Measurements from ENCODE around the gene JMJD7. TPM values are rescaled to one million over a fixed set of nuclear protein-coding genes. Genes with fewer than 3 reads are reported as not detected.

Gene JMJD7
- total RNA-seq (10 to 100 TPM in 6 of 9 donors, 1 to 10 TPM in 3; 4.0 to 20.6 (median 11.6) TPM), polyA plus RNA-seq (10 to 100 TPM in 2 of 3 donors, 1 to 10 TPM in 1; 4.2 to 18.1 (median 13.8) TPM)
- long read RNA-seq, donor 1, partial matches to known transcripts = 0 of 2 reads
- long read RNA-seq, donor 1, other reads (novel, unspliced or antisense) = 0 of 2 reads
- long read RNA-seq, donor 2 = 0 reads
- long read RNA-seq, donor 3, partial matches to known transcripts = 0 of 1 reads
- long read RNA-seq, donor 3, other reads (novel, unspliced or antisense) = 0 of 1 reads
- long read RNA-seq, donor 4, transcript JMJD7-201 (8 exons, 1,416 nt) = major isoform, 10 of 10 reads
- long read RNA-seq, donor 4, partial matches to known transcripts = 0 of 10 reads
- long read RNA-seq, donor 4, other reads (novel, unspliced or antisense) = 0 of 10 reads
- long read RNA-seq, donor 5, transcript JMJD7-201 (8 exons, 1,416 nt) = major isoform, 19 of 23 reads
- long read RNA-seq, donor 5, partial matches to known transcripts = 3 of 23 reads
- long read RNA-seq, donor 5, other reads (novel, unspliced or antisense) = 0 of 23 reads
- long read RNA-seq, donor 6, transcript JMJD7-201 (8 exons, 1,416 nt) = major isoform, 7 of 10 reads
- long read RNA-seq, donor 6, partial matches to known transcripts = 2 of 10 reads
- long read RNA-seq, donor 6, other reads (novel, unspliced or antisense) = 1 of 10 reads
- long read RNA-seq, donor 7, partial matches to known transcripts = 0 of 1 reads
- long read RNA-seq, donor 7, other reads (novel, unspliced or antisense) = 0 of 1 reads
- long read RNA-seq, donor 8, partial matches to known transcripts = 0 of 1 reads
- long read RNA-seq, donor 8, other reads (novel, unspliced or antisense) = 0 of 1 reads
- long read RNA-seq, donor 9, partial matches to known transcripts = 0 of 2 reads
- long read RNA-seq, donor 9, other reads (novel, unspliced or antisense) = 0 of 2 reads
- long read RNA-seq, donor 10 = 0 reads

- Histone ChIP-seq H3K27ac (peak within 1 kb of the TSS in 4 of 5 donors; percentile 80 to 93 (median 85)), H3K4me3 (peak within 1 kb of the TSS; percentile 30 to 83 (median 59)), H3K27me3 (no peaks in the 10 kb centered on the region), H3K9me3 (replicated peaks in 1 of 3) (no peaks in the 10 kb centered on the region), H3K36me3 (replicated peaks in 1 of 2) (peaks cover 0 to 21% of the 10 kb centered on the region in 2 donors), H3K4me1 (replicated peaks in 1 of 2) (peaks cover 7 to 13% of the 10 kb centered on the region in 2 donors)
- peak; percentile 95 to 98 (median 96) for DNase-seq
- 0 to 2% (median 1%) methylated on average over 17 to 66 of the region's 66 CpGs for WGBS, 4 donors
- TF ChIP-seq CTCF (IDR thresholded peaks at IDR 0.05) = peak in 1 of 6 experiments; percentile 10
- peak; percentile 40 to 88 for TF ChIP-seq POLR2A (IDR thresholded peaks at IDR 0.05)
- intact Hi-C loops (cut with DNase I) = no loop called here
Measured at GRCh38 chr15:41827880-41828806, at the start of gene JMJD7. Gene JMJD7 (plus strand): TSS chr15:41828092. CDS start chr15:41828125, 33 bp downstream.

GRCh38 chr15:41778521-41778920 lies 49.4 kb upstream of the JMJD7 start:
- intact Hi-C loops (cut with DNase I) = no loop called here
- Histone ChIP-seq H3K4me3 (no peak overlapping the region), H3K9me3 (replicated peaks in 1 of 3) (no peaks in the 10 kb centered on the region), H3K27ac (peak overlapping the region in 2 of 5 donors; percentile 26 to 67), H3K27me3 (no peaks in the 10 kb centered on the region), H3K36me3 (replicated peaks in 1 of 2) (no peaks in the 10 kb centered on the region), H3K4me1 (replicated peaks in 1 of 2) (peaks cover 50 to 68% of the 10 kb centered on the region in 2 donors)
- DNase-seq = no peak
- TF ChIP-seq CTCF (IDR thresholded peaks at IDR 0.05) (no peak), POLR2A (IDR thresholded peaks at IDR 0.05) (no peak)
- 23 to 46% (median 28%) methylated on average over 1 of the region's 1 CpG for WGBS, 4 donors

- Histone ChIP-seq H3K4me3 (no peak overlapping the region), H3K36me3 (replicated peaks in 1 of 2) (no peaks in the 10 kb centered on the region), H3K4me1 (replicated peaks in 1 of 2) (peaks cover 46 to 65% of the 10 kb centered on the region in 2 donors), H3K27me3 (no peaks in the 10 kb centered on the region), H3K9me3 (replicated peaks in 1 of 3) (no peaks in the 10 kb centered on the region), H3K27ac (peak overlapping the region in 3 of 5 donors; percentile 2 to 30 (median 15))
- no peak for TF ChIP-seq POLR2A (IDR thresholded peaks at IDR 0.05)
- no peak for TF ChIP-seq CTCF (IDR thresholded peaks at IDR 0.05)
- no peak for DNase-seq
- WGBS, 4 donors = 67 to 73% (median 70%) methylated on average over 4 of the region's 4 CpGs
- intact Hi-C loops (cut with DNase I) = no loop called here
Measured at GRCh38 chr15:41779662-41780157, 48.2 kb upstream of the JMJD7 start.
